Liver (tissue), 3 donors: ENCODE results near the gene KLF3.

Source experiments
- CTCF ChIP-seq: fragments of 150-350 bp; IDR thresholded peaks from 2 replicates; pipeline ENCODE4 v1.5.1; 2017; ENCODE audit warnings: improper control_type of control experiment, low read depth, low read length; ENCODE audit not compliant: missing input control
- EGR1 ChIP-seq, 2 donors: IDR thresholded peaks; 2 replicates each; pipeline ENCODE4 v1.6.1; 2016 to 2018; ENCODE audit warnings: antibody characterized with exemption in 2 of 2, low read depth in 2 of 2
- FOXA1 ChIP-seq: IDR thresholded peaks from 2 replicates; pipeline ENCODE4 v1.6.1; 2016; ENCODE audit warnings: antibody characterized with exemption
- GABPA ChIP-seq, 2 donors: IDR thresholded peaks in 1 of 2; conservative IDR thresholded peaks in 1 of 2; 2 replicates each; pipeline ENCODE4 v1.6.1; 2016; ENCODE audit warnings: antibody characterized with exemption in 2 of 2, mild to moderate bottlenecking in 1 of 2, moderate library complexity in 1 of 2
- JUND ChIP-seq, 2 donors: IDR thresholded peaks; 2 replicates each; pipeline ENCODE4 v1.6.1; 2016; ENCODE audit warnings: antibody characterized with exemption in 2 of 2
- MAX ChIP-seq: IDR thresholded peaks from 2 replicates; pipeline ENCODE4 v1.6.1; 2016; ENCODE audit warnings: antibody characterized with exemption
- RAD21 ChIP-seq, 2 donors: IDR thresholded peaks; 2 replicates each; pipeline ENCODE4 v1.6.1; 2016; ENCODE audit warnings: antibody characterized with exemption in 2 of 2, mild to moderate bottlenecking in 2 of 2
- REST ChIP-seq: IDR thresholded peaks from 2 replicates; pipeline ENCODE4 v1.6.1; 2016; ENCODE audit warnings: antibody characterized with exemption, mild to moderate bottlenecking
- TAF1 ChIP-seq: conservative IDR thresholded peaks from 2 replicates; pipeline ENCODE4 v1.6.1; 2016; ENCODE audit warnings: antibody characterized with exemption, mild to moderate bottlenecking
- YY1 ChIP-seq: IDR thresholded peaks from 2 replicates; pipeline ENCODE4 v1.6.1; 2016; ENCODE audit warnings: antibody characterized with exemption, mild to moderate bottlenecking
- ZBTB33 ChIP-seq: IDR thresholded peaks from 2 replicates; pipeline ENCODE4 v1.6.1; 2016; ENCODE audit warnings: antibody characterized with exemption
- donor health status: healthy.
- donor health status: healthy.

- no peak for TF ChIP-seq CTCF
- TF ChIP-seq GABPA (IDR thresholded peaks at IDR 0.05 in 1 of 2, conservative IDR thresholded peaks at IDR 0.05 in 1 of 2), result no peak
- TF ChIP-seq REST, result no peak
- no peak for TF ChIP-seq MAX
- TF ChIP-seq RAD21 (IDR thresholded peaks at IDR 0.05), result no peak
- TF ChIP-seq YY1, result no peak
- TF ChIP-seq TAF1, result no peak
- TF ChIP-seq EGR1 (IDR thresholded peaks at IDR 0.05; ENCODE audit: low read depth in 2 of 2), result no peak
- TF ChIP-seq JUND (IDR thresholded peaks at IDR 0.05), result no peak
- no peak for TF ChIP-seq ZBTB33
- no peak for TF ChIP-seq FOXA1
Measured at GRCh38 chr4:38677441-38677840, 13.4 kb downstream of the KLF3 start.
